ENCODE results near the gene PCDHGB1.

GRCh38 chr5:141360685-141361084 lies 10.8 kb downstream of the PCDHGB1 start:
- TF ChIP-seq, protein P1, sequence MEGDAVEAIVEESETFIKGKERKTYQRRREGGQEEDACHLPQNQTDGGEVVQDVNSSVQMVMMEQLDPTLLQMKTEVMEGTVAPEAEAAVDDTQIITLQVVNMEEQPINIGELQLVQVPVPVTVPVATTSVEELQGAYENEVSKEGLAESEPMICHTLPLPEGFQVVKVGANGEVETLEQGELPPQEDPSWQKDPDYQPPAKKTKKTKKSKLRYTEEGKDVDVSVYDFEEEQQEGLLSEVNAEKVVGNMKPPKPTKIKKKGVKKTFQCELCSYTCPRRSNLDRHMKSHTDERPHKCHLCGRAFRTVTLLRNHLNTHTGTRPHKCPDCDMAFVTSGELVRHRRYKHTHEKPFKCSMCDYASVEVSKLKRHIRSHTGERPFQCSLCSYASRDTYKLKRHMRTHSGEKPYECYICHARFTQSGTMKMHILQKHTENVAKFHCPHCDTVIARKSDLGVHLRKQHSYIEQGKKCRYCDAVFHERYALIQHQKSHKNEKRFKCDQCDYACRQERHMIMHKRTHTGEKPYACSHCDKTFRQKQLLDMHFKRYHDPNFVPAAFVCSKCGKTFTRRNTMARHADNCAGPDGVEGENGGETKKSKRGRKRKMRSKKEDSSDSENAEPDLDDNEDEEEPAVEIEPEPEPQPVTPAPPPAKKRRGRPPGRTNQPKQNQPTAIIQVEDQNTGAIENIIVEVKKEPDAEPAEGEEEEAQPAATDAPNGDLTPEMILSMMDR (IDR thresholded peaks at IDR 0.05) = no peak
- no peak for TF ChIP-seq POLR2A (IDR thresholded peaks at IDR 0.05)
- TF ChIP-seq POLR2AphosphoS5 (IDR thresholded peaks at IDR 0.05) = no peak
- no peak for TF ChIP-seq EP300 (IDR thresholded peaks at IDR 0.05)
